HG02973 (cell line): ENCODE measurements around the gene PNN.
A peak's percentile ranks its signal among the peaks of the same experiment; 100 is the strongest.
"Not testable (repeated sequence)": the region's sequence is repeated elsewhere in the genome, so short reads cannot be mapped to it uniquely, and the experiment has no call there.

Source experiments
- ATAC-seq: cut with Tn5 transposase; IDR thresholded peaks from one replicate; pipeline ENCODE4 v1.9.1; 2021; ENCODE audit warnings: moderate library complexity; ENCODE audit not compliant: unreplicated experiment

PNN gene

GRCh38 chr14:39174560-39175444 lies at the start of gene PNN:
Gene PNN, plus strand, starts transcription at chr14:39175254. Its CDS starts 26 bp downstream, at chr14:39175280.
- ATAC-seq = peak; percentile 93

GRCh38 chr14:39137835-39138234 lies 37.2 kb upstream of the PNN start:
- ATAC-seq = not testable (repeated sequence)

- ATAC-seq = no peak
These were observed 36.6 kb upstream of the PNN start for GRCh38 chr14:39138440-39138839.

GRCh38 chr14:39140170-39140569 lies 34.9 kb upstream of the PNN start:
- ATAC-seq = no peak

GRCh38 chr14:39141623-39142022 lies 33.4 kb upstream of the PNN start:
- not testable (repeated sequence) for ATAC-seq

- ATAC-seq = not testable (repeated sequence)
These were observed 31.8 kb upstream of the PNN start for GRCh38 chr14:39143226-39143625.

- no peak for ATAC-seq
These were observed 29.6 kb upstream of the PNN start for GRCh38 chr14:39145266-39145966.

- no peak for ATAC-seq
These were observed 20.4 kb upstream of the PNN start for GRCh38 chr14:39154594-39155189.

- ATAC-seq = no peak
These were observed 17.6 kb upstream of the PNN start for GRCh38 chr14:39157491-39157890.

- ATAC-seq = no peak
These were observed 16.7 kb upstream of the PNN start for GRCh38 chr14:39158222-39158858.

- no peak for ATAC-seq
These were observed 14.6 kb upstream of the PNN start for GRCh38 chr14:39160494-39160893.

- ATAC-seq = not testable (repeated sequence)
These were observed 7.2 kb upstream of the PNN start for GRCh38 chr14:39167797-39168320.

- no peak for ATAC-seq
These were observed 6.5 kb upstream of the PNN start for GRCh38 chr14:39168591-39168990.

- ATAC-seq = peak; percentile 20
These were observed 5.5 kb upstream of the PNN start for GRCh38 chr14:39169541-39169900.

GRCh38 chr14:39173198-39173597 lies 1.9 kb upstream of the PNN start:
- ATAC-seq = no peak

GRCh38 chr14:39175445-39176262 lies 600 bp downstream of the PNN start:
- ATAC-seq = peak; percentile 4

- no peak for ATAC-seq
These were observed 1.5 kb downstream of the PNN start for GRCh38 chr14:39176263-39177167.

GRCh38 chr14:39177168-39177545 lies 2.1 kb downstream of the PNN start:
- ATAC-seq = no peak

GRCh38 chr14:39179042-39179441 lies 4.0 kb downstream of the PNN start:
- no peak for ATAC-seq
